AG08395 (cell line): ENCODE measurements around the gene FGF6.
"Not testable (repeated sequence)": the region's sequence is repeated elsewhere in the genome, so short reads cannot be mapped to it uniquely, and the experiment has no call there.

Experiments
- DNase-seq: peaks from one replicate; pipeline ENCODE4 v3.0.0; 2012; ENCODE audit warnings: mixed read lengths, low spot score

The FGF6 gene

DNA sequence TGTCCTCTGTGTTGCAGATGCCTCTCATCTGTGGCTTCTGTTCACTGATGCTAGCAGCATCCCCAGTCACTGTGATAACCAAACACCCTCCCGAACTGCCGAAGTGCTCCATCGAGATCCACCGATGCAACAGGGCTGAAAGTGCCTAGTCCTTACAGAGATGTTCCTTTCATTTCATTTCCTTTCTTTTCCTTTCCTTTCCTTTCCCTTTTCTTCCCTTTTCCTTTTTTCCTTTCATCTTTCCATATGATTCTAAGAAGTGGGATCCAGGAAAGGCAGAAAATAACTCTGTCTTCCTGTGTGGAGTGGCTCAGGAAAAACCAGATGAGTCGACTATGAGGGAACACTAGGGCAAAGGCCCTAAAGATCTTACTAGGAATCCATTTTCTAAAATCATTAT is 26.7 kb downstream of the FGF6 start:
- no peak for DNase-seq

DNA sequence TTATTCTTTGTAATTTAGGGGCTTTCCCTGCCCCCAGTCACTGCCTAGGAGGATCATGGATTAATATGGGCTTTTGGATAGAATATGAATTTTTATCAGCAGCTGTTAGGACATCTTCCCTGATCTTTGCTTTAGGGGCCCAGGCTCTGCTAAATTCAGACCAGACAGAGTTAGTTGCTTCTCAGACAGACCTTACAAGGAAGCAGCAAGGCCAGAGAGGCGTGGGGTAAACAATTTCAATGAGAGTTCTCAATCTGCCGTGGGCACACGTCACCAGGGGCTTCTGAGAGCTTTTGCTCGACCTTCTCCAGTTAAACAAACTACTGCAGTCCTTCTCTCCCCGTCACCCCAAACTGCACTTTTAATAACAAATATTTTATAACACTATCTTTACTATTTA is 27.7 kb downstream of the FGF6 start:
- no peak for DNase-seq

DNA sequence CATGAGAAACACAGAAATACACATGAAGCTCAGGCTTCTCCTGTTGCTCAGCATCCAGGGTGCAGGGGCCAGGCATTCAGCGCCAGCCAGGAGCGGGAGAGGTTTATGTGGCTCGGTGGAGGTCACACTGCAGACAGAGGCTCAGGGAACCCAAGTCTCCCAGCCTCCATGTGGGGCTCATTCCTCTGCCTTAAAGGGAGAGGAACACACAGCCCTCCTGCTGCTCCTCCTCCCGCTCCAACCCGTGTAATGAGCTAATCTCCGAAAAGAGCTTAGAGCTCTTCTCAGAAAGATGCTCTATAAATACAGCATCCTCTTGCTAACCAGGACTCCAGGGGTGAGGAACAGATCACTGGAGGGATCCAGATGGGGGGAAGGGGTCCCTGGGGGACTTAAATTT is 28.2 kb downstream of the FGF6 start:
- no peak for DNase-seq

DNA sequence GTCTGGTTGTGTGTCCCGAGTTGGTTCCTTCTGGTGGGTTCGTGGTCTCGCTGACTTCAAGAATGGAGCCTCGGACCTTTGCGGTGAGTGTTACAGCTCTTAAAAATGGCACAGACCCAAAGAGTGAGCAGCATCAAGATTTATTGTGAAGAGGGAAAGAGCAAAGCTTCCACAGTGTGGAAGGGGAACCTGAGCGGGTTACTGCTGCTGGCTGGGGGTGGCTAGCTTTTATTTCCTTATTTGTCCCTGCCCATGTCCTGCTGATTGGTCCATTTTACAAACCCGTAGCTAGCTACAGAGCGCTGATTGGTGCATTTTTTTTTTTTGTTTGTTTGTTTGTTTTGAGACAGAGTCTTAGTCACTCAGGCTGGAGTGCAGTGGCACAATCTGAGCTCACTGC is 29.3 kb downstream of the FGF6 start:
- DNase-seq = no peak

DNA sequence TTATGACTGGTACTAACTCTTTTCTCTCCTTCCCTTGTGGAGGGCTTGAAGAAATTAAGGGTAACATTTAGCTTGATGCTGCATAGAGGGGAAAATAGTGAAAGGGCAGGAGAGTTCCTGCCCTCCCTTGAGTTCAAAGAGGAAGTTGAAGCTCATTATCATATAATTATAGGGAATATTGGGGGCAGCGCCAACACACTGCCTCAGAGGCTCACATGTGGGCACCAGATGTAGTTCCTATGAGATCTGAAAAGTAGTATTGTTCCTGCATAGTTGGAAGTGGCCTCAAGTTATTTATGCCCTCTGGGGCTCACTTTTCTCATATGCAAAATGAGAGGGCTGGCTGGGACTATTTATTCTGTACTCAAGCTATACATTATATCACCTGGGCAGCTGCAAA is 33.1 kb downstream of the FGF6 start:
- DNase-seq = no peak

DNA sequence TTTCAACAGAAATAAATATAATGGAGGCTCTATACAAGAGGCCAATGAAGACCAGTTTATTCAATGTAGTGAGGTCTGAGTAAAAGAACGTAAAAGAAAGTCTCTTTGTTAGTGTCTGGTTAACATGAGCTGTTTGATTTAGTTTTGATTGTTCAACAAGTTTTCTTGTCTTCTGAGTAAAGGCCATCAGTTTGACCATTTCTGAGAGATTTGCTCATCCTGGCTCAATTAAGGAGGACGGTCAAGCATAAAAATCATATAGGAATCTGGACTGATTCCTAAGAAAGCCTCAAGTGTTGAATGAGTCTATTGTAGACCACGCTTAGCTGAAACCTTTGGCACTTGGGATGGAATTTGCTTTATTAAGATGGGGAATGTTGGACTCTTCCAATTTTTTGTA is 33.6 kb downstream of the FGF6 start:
- DNase-seq = no peak

DNA sequence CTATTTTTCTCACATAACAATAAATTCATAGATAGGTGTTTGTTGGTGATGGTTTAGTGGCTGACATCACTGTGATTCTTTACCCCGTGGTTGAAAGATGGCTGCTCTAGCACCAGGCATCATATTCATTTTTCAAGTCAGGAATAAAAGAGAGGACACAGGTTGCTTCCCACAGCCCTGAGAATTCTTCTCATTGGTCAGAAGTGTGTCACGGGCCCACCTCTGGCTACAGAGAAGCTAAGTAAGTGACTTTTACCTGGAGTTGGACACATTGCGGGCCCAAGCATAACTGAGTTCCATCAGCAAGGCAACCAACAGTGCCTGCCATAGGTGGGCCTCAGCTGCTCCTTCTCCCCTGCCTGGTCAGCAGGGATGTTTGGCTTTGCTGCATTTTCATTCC is 38.5 kb downstream of the FGF6 start:
- no peak for DNase-seq

DNA sequence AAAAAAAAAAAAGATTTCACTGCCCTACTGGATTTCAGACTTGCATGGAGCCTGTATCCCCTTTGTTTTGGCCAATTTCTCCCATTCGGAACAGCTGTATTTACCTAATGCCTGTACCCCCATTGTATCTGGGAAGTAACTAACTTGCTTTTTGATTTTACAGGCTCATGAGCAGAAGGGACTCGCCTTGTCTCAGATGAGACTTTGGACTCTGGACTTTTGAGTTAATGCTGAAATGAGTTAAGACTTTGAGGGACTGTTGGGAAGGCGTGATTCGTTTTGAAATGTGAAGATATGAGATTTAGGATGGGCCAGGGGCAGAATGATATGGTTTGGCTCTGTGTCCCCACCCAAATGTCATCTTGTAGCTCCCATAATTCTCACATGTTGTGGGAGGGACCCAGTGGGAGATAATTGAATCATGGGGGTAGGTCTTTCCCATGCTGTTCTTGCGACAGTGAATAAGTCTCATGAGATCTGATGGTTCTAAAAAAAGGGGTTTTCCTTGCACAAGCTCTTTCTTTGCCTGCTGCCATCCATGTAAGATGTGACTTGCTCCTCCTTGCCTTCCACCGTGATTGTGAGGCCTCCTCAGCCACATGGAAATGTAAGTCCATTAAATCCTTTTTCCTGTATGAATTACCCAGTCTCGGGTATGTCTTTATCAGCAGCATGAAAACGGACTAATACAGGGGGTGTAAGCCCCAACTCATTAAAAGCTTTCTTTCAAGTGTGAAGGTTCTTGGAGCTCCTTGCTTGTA is 40.6 kb downstream of the FGF6 start:
- DNase-seq = not testable (repeated sequence)

DNA sequence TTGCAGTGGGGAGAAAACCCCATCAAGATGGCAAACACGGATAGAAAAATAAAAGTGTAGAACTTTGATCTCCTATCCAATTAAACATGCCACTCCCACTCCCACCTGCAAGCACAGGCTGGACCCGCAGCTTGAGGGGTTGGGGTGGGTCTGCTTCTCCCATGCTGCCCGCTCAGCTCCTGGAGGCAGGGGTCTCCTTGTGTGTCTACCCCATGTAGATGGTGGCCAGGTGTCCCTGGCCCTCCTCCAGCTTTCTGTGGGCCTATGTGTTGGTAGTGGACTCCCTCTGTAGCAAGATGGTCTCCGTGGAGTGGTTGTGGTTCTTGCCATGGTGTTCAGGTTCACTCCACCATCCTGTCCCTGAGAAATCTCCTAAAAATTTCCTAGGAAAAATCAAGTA is 42.6 kb downstream of the FGF6 start:
- no peak for DNase-seq

DNA sequence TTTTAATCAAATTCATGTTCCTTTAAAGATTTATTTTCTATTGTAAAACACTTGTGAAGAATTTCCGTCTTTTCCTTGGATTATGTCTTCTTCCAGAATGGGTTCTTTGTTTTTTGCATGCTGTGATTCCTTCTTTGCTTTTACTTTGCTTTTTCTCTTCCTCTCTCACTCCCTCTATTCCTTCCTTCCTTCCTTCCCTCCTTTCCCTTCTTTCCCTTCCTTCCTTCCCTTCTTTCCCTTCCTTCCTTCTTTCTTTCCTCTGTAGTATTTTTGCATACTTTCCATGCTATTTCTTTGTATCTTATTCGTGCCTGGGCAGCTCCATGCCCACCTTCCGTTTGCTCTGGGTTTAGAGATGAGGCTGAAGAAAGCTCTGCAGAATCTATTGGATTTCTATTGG is 44.5 kb downstream of the FGF6 start:
- DNase-seq = no peak

DNA sequence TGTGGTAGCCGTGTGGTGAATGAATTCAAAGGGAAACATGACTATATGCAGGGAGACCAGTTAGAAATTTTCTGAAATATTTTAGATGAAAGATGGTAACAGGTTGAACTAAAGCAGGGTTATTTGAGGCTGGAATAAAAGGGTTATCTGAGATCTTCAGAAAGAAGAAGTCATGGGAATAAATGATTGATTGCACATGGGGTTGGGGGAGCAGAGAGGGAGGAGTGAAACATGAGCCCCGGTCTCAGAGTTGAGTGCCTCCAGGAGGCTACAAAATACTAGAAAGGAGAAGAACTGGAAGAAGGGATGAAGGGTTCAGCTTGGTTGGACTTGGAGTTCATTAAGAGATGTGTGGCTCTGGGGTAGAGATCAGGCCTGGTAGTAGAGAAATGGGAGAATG is 49.8 kb downstream of the FGF6 start:
- no peak for DNase-seq

DNA sequence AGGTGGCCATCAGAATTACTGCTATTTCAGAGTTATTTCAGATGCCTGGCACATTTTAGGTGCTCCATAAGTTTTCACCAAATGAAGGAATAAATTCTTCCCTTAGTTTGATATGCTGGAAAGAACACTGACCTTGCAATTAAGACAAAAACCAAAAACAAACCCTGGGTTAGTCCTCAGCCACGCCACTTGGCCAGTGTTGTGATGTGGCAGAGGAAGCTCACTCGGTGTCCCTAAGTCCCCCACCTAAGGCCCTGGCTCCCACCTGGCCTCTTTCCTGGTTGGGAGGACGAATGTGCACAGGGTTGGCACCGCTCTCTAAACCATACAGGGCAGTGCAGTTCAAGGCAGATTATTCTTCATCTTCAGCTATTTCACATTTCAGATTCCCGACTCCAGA is 52.4 kb downstream of the FGF6 start:
- no peak for DNase-seq

DNA sequence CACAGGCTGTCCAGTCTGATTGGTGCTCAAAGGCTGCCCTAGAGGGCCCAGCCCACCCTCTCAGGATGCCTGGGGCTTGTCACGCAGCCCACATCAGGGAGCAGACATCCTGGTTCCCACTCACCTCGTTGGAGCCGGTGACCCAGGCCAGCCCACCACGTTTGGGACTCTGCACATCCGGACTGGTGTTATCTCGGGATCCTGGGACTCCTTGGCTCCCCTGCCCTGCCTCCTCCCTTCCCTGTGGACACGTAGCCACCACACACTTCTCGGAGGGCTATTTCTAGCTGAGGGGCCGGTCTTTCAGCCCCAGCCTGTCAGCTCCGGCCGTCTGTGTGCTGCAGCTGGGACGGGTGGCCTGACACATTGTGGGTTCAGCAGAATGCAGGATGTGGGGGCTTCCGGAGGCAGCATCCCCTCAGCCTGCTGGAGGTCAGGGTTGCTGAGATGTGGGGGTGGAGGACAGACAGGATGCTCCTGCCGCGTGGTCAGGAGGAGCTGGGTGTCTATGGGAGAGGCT is 53.3 kb downstream of the FGF6 start:
- no peak for DNase-seq

DNA sequence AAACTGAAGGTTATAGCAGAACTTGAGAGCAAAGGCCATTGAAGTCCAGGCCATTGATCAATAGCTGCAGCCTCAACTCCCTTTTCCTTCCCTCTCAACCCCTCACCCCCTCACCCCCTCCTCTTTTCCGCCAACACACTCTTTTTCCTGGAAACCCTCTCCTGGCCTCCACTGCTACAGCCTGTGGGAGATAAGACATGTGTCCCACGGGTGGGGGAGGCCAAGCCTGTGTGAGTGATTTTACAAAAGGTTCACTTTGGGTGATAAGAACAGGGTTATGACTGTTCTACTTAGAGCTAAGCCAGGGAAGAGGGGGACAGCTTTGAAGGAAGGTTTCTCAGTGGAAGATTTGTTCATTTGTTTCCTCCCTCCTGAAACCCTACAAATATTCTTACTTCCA is 57.0 kb downstream of the FGF6 start:
- DNase-seq = no peak

DNA sequence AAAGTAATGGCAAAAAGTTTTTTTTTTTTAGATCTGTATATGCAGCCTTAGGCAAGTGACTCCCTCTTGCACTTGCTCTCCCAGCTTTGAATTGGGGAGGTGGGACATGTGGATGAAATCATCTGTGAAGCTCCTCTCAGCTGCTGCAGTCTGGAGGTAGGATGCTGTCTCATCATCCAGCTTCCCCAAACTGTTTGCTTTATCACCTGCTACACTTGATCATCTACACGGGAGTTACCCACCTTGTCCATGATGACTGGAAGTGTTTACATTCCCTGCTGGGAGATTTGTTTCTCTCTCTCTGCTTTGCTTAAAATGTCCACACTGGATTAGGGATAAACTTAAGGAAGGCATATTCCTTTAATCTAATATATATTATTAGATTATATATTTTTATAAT is 57.6 kb downstream of the FGF6 start:
- no peak for DNase-seq

DNA sequence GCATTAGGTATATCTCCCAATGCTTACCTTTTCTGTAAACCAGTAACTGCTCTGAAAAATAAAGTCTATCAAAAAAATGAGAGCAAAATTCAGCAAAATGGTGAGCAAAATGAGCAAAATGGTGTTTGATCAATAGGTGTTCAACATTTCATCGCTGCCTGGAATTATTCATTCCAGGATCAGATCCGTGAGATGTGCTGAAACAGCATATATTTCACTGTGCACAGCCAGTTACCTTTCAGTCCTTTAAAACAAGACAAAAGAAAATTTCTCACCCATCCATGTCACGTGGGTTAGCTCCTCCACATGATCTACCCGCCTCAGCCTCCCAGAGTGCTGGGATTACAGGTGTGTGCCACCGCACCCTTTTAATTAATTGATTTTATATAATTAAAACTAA is 58.0 kb downstream of the FGF6 start:
- no peak for DNase-seq

DNA sequence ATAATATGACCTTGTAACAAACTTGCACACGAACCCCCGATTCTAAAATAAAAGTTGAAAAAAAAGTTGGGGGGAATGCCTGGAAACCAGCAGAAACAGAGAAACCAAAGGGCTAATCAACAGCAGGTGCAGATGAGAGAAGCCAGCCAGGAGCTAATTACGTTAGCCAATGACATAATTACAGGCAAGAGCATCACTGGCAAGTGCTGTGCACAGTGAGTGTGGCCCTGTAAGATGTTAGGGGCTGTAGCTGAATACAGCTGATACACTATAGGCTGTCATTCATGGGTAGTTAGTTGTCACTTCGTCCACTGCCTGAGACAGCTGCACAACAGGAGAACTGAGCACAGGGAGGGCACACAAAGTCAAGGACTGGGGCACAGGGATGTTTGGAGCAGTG is 58.8 kb downstream of the FGF6 start:
- no peak for DNase-seq
